ENCODE data around the gene ELOVL5. TPM values are rescaled to one million over a fixed set of nuclear protein-coding genes. Genes with fewer than 3 reads are reported as not detected.

ELOVL5 gene
- polyA plus RNA-seq, 3 donors: 44.7 to 97.1 (median 69.5) TPM

- Histone ChIP-seq H3K9ac (ENCODE audit: insufficient read depth, low read length, poor library complexity, severe bottlenecking) (no peak overlapping the region), H3K4me3 (replicated peaks in 1 of 3; ENCODE audit: low read depth in 2 of 3, low read length in 3 of 3) (no peak overlapping the region), H3K27ac (ENCODE audit: low read depth in 1 of 2, low read length in 2 of 2) (peak overlapping the region in 1 of 2 donors; percentile 86), H3K4me1 (ENCODE audit: control insufficient read depth in 1 of 2, insufficient read depth in 2 of 2, low read length in 2 of 2) (peaks cover 46 to 64% of the 10 kb centered on the region in 2 donors), H3K9me3 (replicated peaks in 1 of 2; ENCODE audit: control insufficient read depth in 1 of 2, insufficient read depth in 1 of 2, low read length in 2 of 2) (peaks cover 0 to 3% of the 10 kb centered on the region in 2 donors), H3K36me3 (replicated peaks in 1 of 2; ENCODE audit: control insufficient read depth in 1 of 2, insufficient read depth in 2 of 2, low read length in 2 of 2) (no peaks in the 10 kb centered on the region), H4K20me1 (ENCODE audit: insufficient read depth, low read length) (no peaks in the 10 kb centered on the region), H3K27me3 (ENCODE audit: control insufficient read depth in 2 of 2, insufficient read depth in 2 of 2, low read length in 2 of 2) (no peaks in the 10 kb centered on the region), H3K79me2 (ENCODE audit: insufficient read depth, low read length) (no peaks in the 10 kb centered on the region), H3K4me2 (replicated peaks; ENCODE audit: extremely low read depth, low read length, poor library complexity, severe bottlenecking) (no peak overlapping the region), H2AFZ (ENCODE audit: insufficient read depth, low read depth, low read length, poor library complexity, severe bottlenecking) (no peak overlapping the region)
- Mint-ChIP-seq H3K36me3 (peaks cover 2 to 4% of the 10 kb centered on the region in 2 donors), H3K4me3 (no peak overlapping the region), H3K27me3 (ENCODE audit: low read depth in 3 of 3) (peaks cover 0 to 2% (median 0%) of the 10 kb centered on the region in 3 donors), H3K27ac (peak overlapping the region in 1 of 7 donors; percentile 32), H3K9me3 (peaks cover 0 to 12% (median 4%) of the 10 kb centered on the region in 7 donors), H3K4me1 (peaks cover 62% of the 10 kb centered on the region)
- intact Hi-C loops (cut with micrococcal nuclease): loop anchor here in 1 of 2 donors (5.0 kb wide), 1 partner anchor 42 kb away; no protein-coding TSS in a partner anchor
- TF ChIP-seq CTCF (IDR thresholded peaks at IDR 0.05): no peak
- WGBS (ENCODE audit: insufficient coverage): 100% methylated on average over 2 of the region's 3 CpGs
- DNase-seq: no peak
Observed at GRCh38 chr6:53239526-53239925, 109.2 kb downstream of the ELOVL5 start.

DNA sequence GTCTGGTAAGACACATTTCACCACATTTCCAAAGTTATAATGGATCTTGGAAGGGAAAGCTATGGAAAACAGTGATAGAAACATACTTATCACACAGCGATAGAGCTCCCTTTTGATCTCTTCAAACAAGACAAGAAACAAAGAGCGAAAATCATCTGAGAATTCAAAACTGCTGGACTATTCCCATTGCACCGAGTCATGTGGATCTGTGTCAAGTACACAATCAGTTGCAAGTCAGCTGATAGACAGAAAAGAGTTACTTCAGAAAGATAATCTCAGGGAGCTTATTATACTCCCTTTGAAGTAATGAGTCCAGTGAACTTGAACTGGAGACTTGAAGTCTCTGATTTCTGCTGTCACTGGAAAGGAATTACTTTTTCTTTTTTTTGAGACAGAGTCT lies 110.4 kb downstream of the ELOVL5 start:
- H4K20me1 ChIP-seq (ENCODE audit: insufficient read depth, low read length): no peaks in the 10 kb centered on the region
- peaks cover 0 to 12% (median 4%) of the 10 kb centered on the region in 7 donors for H3K9me3 Mint-ChIP-seq
- peaks cover 0 to 2% (median 0%) of the 10 kb centered on the region in 3 donors for H3K27me3 Mint-ChIP-seq (ENCODE audit: low read depth in 3 of 3)
- no peak overlapping the region for H2AFZ ChIP-seq (ENCODE audit: insufficient read depth, low read depth, low read length, poor library complexity, severe bottlenecking)
- DNase-seq: no peak
- H3K9ac ChIP-seq (ENCODE audit: insufficient read depth, low read length, poor library complexity, severe bottlenecking): no peak overlapping the region
- H3K4me1 ChIP-seq (ENCODE audit: control insufficient read depth in 1 of 2, insufficient read depth in 2 of 2, low read length in 2 of 2): peaks cover 34 to 52% of the 10 kb centered on the region in 2 donors
- H3K27ac ChIP-seq (ENCODE audit: low read depth in 1 of 2, low read length in 2 of 2): no peak overlapping the region
- WGBS (ENCODE audit: insufficient coverage): no CpG with 5 or more reads among the region's 3 CpGs
- no peak overlapping the region for H3K4me2 ChIP-seq (replicated peaks; ENCODE audit: extremely low read depth, low read length, poor library complexity, severe bottlenecking)
- H3K9me3 ChIP-seq (replicated peaks in 1 of 2; ENCODE audit: control insufficient read depth in 1 of 2, insufficient read depth in 1 of 2, low read length in 2 of 2): peaks cover 0 to 3% of the 10 kb centered on the region in 2 donors
- no peaks in the 10 kb centered on the region for H3K27me3 ChIP-seq (ENCODE audit: control insufficient read depth in 2 of 2, insufficient read depth in 2 of 2, low read length in 2 of 2)
- H3K36me3 Mint-ChIP-seq: peaks cover 2% of the 10 kb centered on the region in 2 donors
- no peak overlapping the region for H3K27ac Mint-ChIP-seq
- H3K36me3 ChIP-seq (replicated peaks in 1 of 2; ENCODE audit: control insufficient read depth in 1 of 2, insufficient read depth in 2 of 2, low read length in 2 of 2): no peaks in the 10 kb centered on the region
- no peak overlapping the region for H3K4me3 ChIP-seq (replicated peaks in 1 of 3; ENCODE audit: low read depth in 2 of 3, low read length in 3 of 3)
- H3K79me2 ChIP-seq (ENCODE audit: insufficient read depth, low read length): no peaks in the 10 kb centered on the region
- intact Hi-C loops (cut with micrococcal nuclease): loop anchor here in 1 of 2 donors (5.0 kb wide), 1 partner anchor 41 kb away; no protein-coding TSS in a partner anchor
- peaks cover 49% of the 10 kb centered on the region for H3K4me1 Mint-ChIP-seq
- TF ChIP-seq CTCF (IDR thresholded peaks at IDR 0.05): no peak
- H3K4me3 Mint-ChIP-seq: no peak overlapping the region

All from CD14-positive monocyte (primary cell).